NOMO-1 treated with dmso at 0.1 percent for 144 hours (cell line): ENCODE data around the gene ATP8B1.

Source experiments
- DNase-seq: peaks from one replicate; lab custom pipeline; 2025; ENCODE audit not compliant: unreplicated experiment; lab: John Stamatoyannopoulos, UW

Gene ATP8B1

GRCh38 chr18:57794951-57795728 is 8.0 kb downstream of the ATP8B1 start:
- no peak for DNase-seq

- DNase-seq, result no peak
These were observed 9.7 kb downstream of the ATP8B1 start for GRCh38 chr18:57793302-57793986.

GRCh38 chr18:57792631-57793301 is 10.3 kb downstream of the ATP8B1 start:
- DNase-seq, result no peak

- DNase-seq, result no peak
These were observed 11.2 kb downstream of the ATP8B1 start for GRCh38 chr18:57791911-57792310.

GRCh38 chr18:57791192-57791591 is 11.9 kb downstream of the ATP8B1 start:
- no peak for DNase-seq

GRCh38 chr18:57790316-57790715 is 12.8 kb downstream of the ATP8B1 start:
- DNase-seq, result no peak

GRCh38 chr18:57789759-57790158 is 13.4 kb downstream of the ATP8B1 start:
- no peak for DNase-seq

- DNase-seq, result no peak
These were observed 14.0 kb downstream of the ATP8B1 start for GRCh38 chr18:57789090-57789489.

- DNase-seq, result no peak
These were observed 15.9 kb downstream of the ATP8B1 start for GRCh38 chr18:57787068-57787685.

GRCh38 chr18:57785751-57786437 is 17.2 kb downstream of the ATP8B1 start:
- no peak for DNase-seq

- DNase-seq, result no peak
These were observed 18.4 kb downstream of the ATP8B1 start for GRCh38 chr18:57784801-57785114.

- peak; percentile 59 for DNase-seq
These were observed 18.9 kb downstream of the ATP8B1 start for GRCh38 chr18:57784034-57784800.

- no peak for DNase-seq
These were observed 21.1 kb downstream of the ATP8B1 start for GRCh38 chr18:57782049-57782448.

GRCh38 chr18:57780706-57781347 is 22.3 kb downstream of the ATP8B1 start:
- DNase-seq, result no peak

GRCh38 chr18:57780318-57780705 is 22.8 kb downstream of the ATP8B1 start:
- DNase-seq, result no peak

GRCh38 chr18:57776767-57777166 is 26.3 kb downstream of the ATP8B1 start:
- DNase-seq, result no peak

GRCh38 chr18:57776354-57776753 is 26.8 kb downstream of the ATP8B1 start:
- no peak for DNase-seq

- no peak for DNase-seq
These were observed 27.2 kb downstream of the ATP8B1 start for GRCh38 chr18:57775937-57776336.

GRCh38 chr18:57772387-57772799 is 30.7 kb downstream of the ATP8B1 start:
- no peak for DNase-seq

GRCh38 chr18:57771626-57772025 is 31.5 kb downstream of the ATP8B1 start:
- no peak for DNase-seq
